ENCODE results near the gene PPDPF.
"Not testable (repeated sequence)": the region's sequence is repeated elsewhere in the genome, so short reads cannot be mapped to it uniquely, and the experiment has no call there.

Gene PPDPF

DNA sequence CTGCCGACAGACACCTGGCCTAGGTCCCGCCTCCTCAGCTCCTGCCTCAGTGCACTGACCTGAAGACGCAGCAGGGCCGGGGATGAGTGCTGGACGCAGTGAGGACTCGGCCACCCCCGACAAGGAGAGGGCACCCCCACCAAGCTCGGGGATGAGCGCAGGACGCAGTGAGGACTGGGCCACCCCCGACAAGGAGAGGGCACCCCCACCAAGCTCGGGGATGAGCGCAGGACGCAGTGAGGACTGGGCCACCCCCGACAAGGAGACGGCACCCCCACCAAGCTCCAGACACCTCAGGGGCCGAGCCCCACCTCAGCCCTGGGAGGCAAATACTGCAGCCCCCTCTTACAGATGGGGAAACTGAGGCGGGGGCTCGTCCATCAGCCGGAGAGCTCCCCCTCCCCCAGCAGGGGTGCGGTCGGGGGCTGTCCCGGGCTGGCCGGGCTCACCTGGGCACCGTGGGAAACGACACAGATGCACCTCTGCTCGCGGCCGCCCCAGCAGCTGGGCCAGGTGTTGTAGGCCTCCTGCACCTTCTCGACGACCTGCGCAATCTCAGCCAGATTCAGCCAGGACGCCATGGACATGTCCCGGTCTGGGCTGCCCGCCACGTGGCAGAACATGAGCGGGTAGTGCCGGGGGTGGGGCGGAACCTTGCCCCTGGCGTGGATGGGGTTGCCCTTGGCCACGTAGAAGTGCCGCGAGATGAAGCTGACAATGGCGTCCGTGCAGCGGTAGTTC is 46.0 kb downstream of the PPDPF start:
- no peak for DNase-seq

GRCh38 chr20:63567136-63567385 is 46.5 kb downstream of the PPDPF start:
- no peak for DNase-seq

DNA sequence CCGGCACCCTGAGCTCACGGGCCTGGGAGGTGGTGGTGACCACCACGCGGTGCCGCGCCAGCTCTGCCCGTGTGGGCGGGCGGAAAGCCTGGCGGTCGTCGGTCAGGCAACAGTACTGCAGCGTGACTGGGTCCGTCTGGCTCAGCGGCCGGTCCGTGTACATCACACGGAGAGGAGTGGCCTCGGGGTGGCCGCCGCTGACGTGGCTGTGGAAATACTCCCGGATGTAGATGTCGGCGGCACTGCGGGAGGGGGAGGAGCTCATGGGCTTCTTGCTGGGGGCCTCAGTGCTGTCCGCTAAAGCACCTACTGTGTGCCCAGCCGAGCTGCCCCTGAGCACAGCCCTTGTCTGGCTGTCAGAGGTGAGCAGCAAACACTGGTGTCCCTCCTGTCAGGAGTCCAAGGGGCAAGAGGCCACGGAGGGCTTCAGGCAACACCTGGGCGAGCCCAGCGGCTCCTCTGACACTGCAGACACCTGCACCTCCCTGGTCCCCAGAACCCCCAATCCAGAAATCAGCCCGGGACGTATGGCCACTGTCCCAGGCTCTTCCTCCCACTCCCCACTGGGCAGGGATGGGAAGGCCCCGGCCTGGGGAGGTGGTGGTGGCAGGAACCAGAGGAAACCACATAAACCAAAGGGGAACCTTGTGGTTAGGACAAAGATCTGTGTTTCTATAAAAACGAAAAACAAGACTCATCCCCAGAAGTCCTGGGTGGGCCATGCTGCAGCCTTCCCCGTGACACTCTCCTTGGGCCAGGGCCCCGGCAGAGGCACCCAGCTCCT is 47.0 kb downstream of the PPDPF start:
- DNase-seq: no peak

DNA sequence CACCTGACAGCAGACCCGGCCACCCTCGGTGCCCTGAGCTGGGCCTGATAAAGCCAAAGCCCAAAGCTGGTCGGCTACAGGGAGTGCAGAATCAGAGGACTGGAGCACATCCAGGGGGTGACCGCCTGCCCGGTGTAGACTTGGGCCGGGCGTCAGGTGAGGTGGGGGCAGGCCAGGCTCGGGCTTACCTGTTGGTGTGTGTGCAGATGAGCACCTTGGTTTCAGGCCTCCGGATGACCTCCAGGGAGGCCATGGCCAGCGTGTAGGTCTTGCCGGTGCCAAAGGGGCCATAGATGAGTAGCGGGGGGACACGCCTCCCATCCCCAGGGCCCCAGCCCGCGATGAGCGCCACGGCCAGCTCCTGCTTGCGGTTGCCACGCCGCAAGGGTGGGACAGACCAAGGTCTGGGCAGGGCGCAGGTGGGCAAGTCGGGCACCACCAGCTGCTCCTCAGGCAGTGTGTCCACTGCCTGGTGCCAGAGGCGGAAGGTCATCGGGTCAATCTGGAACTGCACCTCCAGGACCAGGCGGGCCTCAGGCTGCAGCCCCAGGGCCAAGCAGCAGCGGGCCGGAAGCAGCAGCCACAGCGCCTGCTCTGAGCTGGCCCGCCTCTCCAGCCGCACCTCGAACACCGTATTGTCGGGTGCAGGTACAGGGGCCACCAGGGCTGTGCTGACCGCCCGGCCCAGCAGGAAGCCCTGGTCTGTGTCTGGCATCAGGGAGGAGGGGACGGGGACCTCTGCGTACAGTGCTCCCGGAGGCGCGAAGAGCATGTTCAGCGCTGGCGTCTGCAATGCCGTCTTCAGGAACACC is 47.8 kb downstream of the PPDPF start:
- DNase-seq: no peak

DNA sequence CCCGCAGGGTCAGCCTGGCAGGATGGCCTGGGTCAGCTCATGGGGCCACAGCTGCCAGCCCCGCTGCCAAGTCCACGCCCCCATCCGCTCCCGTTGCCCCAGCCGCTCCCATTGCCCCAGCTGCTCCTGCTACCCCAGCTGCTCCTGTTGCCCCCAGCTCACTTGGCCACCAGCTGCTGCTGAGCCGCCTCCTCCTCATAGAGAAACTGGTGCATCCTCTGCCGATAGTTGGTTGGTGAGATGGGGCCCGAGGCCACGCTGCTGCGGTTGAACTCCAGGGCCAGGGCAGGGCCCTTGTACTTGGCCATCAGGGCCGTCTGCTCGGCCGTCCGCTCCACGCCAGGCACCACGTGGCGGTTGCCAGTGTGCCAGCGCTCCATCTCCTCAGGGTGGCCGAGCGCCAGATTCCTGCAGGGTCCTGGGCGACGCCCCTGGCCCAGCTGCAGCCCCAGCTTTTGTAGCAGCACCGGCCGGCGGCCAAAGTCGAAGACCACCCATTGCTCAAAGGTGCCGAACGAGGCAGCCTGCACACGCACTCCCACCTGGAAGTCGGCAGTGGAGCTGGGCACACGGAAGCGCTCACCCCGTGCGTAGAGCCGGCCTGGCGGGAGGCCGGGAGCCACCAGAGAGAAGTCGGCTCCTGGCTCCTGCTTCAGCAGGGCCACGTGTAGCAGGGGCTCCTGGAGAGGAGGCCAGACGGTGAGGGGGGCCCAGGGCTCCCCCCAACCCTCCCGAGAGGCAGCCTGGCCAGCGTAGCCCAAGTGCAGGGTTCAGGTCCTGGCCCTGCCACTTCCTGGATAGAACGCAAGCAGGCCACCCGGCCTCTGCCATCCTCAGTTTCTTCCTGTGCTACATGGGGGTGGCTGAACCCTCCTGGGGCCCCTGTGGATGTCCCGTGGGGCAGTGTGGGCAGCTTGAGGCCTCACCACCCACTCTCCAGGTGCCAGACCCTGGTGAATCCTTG is 48.7 kb downstream of the PPDPF start:
- DNase-seq: no peak

- no peak for DNase-seq
These were observed 49.9 kb downstream of the PPDPF start for GRCh38 chr20:63570281-63571086.

GRCh38 chr20:63571087-63571478 is 50.5 kb downstream of the PPDPF start:
- DNase-seq: not testable (repeated sequence)

All from effector CD4-positive, alpha-beta T cell (primary cell).